Thyroid gland (tissue), 4 donors: Measurements from ENCODE around the gene TSSK1B. TPM values are rescaled to one million over a fixed set of nuclear protein-coding genes. Genes with fewer than 3 reads are reported as not detected.
"Not testable (repeated sequence)": the region's sequence is repeated elsewhere in the genome, so short reads cannot be mapped to it uniquely, and the experiment has no call there.

Experiments
- DNase-seq, 2 donors: peaks; one replicate each; pipeline ENCODE4 v3.0.0-alpha.2; 2019
- H3K27ac ChIP-seq, 3 donors: fragments of 200-600 bp; sonication (generic); 1 replicate in 2 of 3; 2 replicates in 1 of 3; pipeline ENCODE4 v1.5.1; 2016 to 2019; ENCODE audit warnings: mild to moderate bottlenecking in 1 of 3, moderate library complexity in 1 of 3
- H3K27me3 ChIP-seq: fragments of 200-600 bp; sonication (generic); one replicate; pipeline ENCODE4 v1.5.1; 2019
- H3K36me3 ChIP-seq, 2 donors: fragments of 200-600 bp; sonication (generic); one replicate each; pipeline ENCODE4 v1.5.1; 2016 to 2019
- H3K4me1 ChIP-seq, 2 donors: fragments of 200-600 bp; sonication (generic); one replicate each; pipeline ENCODE4 v1.5.1; 2017 to 2019
- H3K4me3 ChIP-seq, 3 donors: fragments of 200-600 bp; sonication (generic); replicated peaks in 1 of 3; 1 replicate in 2 of 3; 2 replicates in 1 of 3; pipeline ENCODE4 v1.5.1; 2016; ENCODE audit warnings: mild to moderate bottlenecking in 1 of 3
- H3K9me3 ChIP-seq: fragments of 200-600 bp; sonication (generic); one replicate; pipeline ENCODE4 v1.5.1; 2017
- CTCF ChIP-seq, 6 experiments: fragments of 200-600 bp in 3 of 6; fragments of 450-650 bp in 3 of 6; sonication (generic) in 3 of 6; IDR thresholded peaks; one replicate each; pipeline ENCODE4 v1.5.1; 2016 to 2019; ENCODE audit warnings: antibody characterized with exemption in 6 of 6, mild to moderate bottlenecking in 2 of 6, inconsistent platforms in 1 of 6, moderate library complexity in 1 of 6
- POLR2A ChIP-seq, 2 donors: fragments of 450-650 bp; IDR thresholded peaks; one replicate each; pipeline ENCODE4 v1.6.1; 2017; ENCODE audit warnings: antibody characterized with exemption in 2 of 2, mild to moderate bottlenecking in 2 of 2, moderate library complexity in 1 of 2
- WGBS, 2 donors: methylation state at CpG; one replicate each; pipeline ENCODE4 v1.1.5; 2017; 5-methylcytosine and 5-hydroxymethylcytosine counted together
- intact Hi-C: fragments of 100-400 bp; cut with DNase I; formaldehyde crosslinking; loops from one replicate; pipeline ENCODE4 v1.15.1; 2023
- total RNA-seq, 4 donors: library from RNA; depleted of rRNA; stranded (reverse); fragments of >200 nt; gene quantifications; one replicate each; pipeline ENCODE4 v1.2.3, GENCODE V29; 2016

Gene TSSK1B
- total RNA-seq, result under 1 TPM in 2 of 4 donors, not detected in 2; 0.25 to 0.40 TPM

GRCh38 chr5:113434889-113435288 lies at the start of gene TSSK1B:
Gene TSSK1B, minus strand, starts transcription at chr5:113434989. Its CDS starts 150 bp downstream, at chr5:113434839.
- H3K9me3 ChIP-seq, result no peaks in the 10 kb centered on the region
- 91 to 92% methylated on average over 3 of the region's 3 CpGs for WGBS, 2 donors
- no peaks in the 10 kb centered on the region for H3K36me3 ChIP-seq
- H3K4me3 ChIP-seq, result no peak within 1 kb of the TSS
- intact Hi-C loops, result no loop called here
- no peak for DNase-seq
- TF ChIP-seq POLR2A (IDR thresholded peaks at IDR 0.05), result no peak
- no peak for TF ChIP-seq CTCF (IDR thresholded peaks at IDR 0.05)
- no peaks in the 10 kb centered on the region for H3K4me1 ChIP-seq
- no peaks in the 10 kb centered on the region for H3K27me3 ChIP-seq
- no peak within 1 kb of the TSS for H3K27ac ChIP-seq

GRCh38 chr5:113480243-113480642 lies 45.5 kb upstream of the TSSK1B start:
- Histone ChIP-seq H3K4me3 (no peak overlapping the region), H3K4me1 (no peaks in the 10 kb centered on the region), H3K27ac (no peak overlapping the region), H3K9me3 (no peaks in the 10 kb centered on the region), H3K27me3 (no peaks in the 10 kb centered on the region), H3K36me3 (no peaks in the 10 kb centered on the region)
- WGBS, 2 donors, result 80 to 83% methylated on average over 5 of the region's 5 CpGs
- no peak for DNase-seq
- TF ChIP-seq CTCF (IDR thresholded peaks at IDR 0.05), result no peak
- no peak for TF ChIP-seq POLR2A (IDR thresholded peaks at IDR 0.05)
- intact Hi-C loops, result no loop called here

GRCh38 chr5:113478691-113479090 lies 43.9 kb upstream of the TSSK1B start:
- intact Hi-C loops, result no loop called here
- 79 to 92% methylated on average over 3 of the region's 3 CpGs for WGBS, 2 donors
- Histone ChIP-seq H3K27me3 (no peaks in the 10 kb centered on the region), H3K4me3 (no peak overlapping the region), H3K36me3 (no peaks in the 10 kb centered on the region), H3K27ac (no peak overlapping the region), H3K4me1 (no peaks in the 10 kb centered on the region), H3K9me3 (no peaks in the 10 kb centered on the region)
- TF ChIP-seq CTCF (IDR thresholded peaks at IDR 0.05) (no peak), POLR2A (IDR thresholded peaks at IDR 0.05) (no peak)
- DNase-seq, result no peak

- TF ChIP-seq POLR2A (IDR thresholded peaks at IDR 0.05) (no peak), CTCF (IDR thresholded peaks at IDR 0.05) (no peak)
- no peak for DNase-seq
- H3K36me3 ChIP-seq, result no peaks in the 10 kb centered on the region
- intact Hi-C loops, result no loop called here
- H3K9me3 ChIP-seq, result no peaks in the 10 kb centered on the region
- H3K4me3 ChIP-seq, result no peak overlapping the region
- H3K27me3 ChIP-seq, result no peaks in the 10 kb centered on the region
- H3K27ac ChIP-seq, result no peak overlapping the region
- WGBS, 2 donors, result 48 to 55% methylated on average over 5 of the region's 5 CpGs
- no peaks in the 10 kb centered on the region for H3K4me1 ChIP-seq
Measured at GRCh38 chr5:113474100-113474728, 39.4 kb upstream of the TSSK1B start.

GRCh38 chr5:113463032-113463431 lies 28.2 kb upstream of the TSSK1B start:
- DNase-seq, result no peak
- H3K9me3 ChIP-seq, result no peaks in the 10 kb centered on the region
- no peaks in the 10 kb centered on the region for H3K4me1 ChIP-seq
- TF ChIP-seq CTCF (IDR thresholded peaks at IDR 0.05) (no peak), POLR2A (IDR thresholded peaks at IDR 0.05) (no peak)
- no peaks in the 10 kb centered on the region for H3K36me3 ChIP-seq
- intact Hi-C loops, result no loop called here
- H3K27me3 ChIP-seq, result no peaks in the 10 kb centered on the region
- no peak overlapping the region for H3K27ac ChIP-seq
- no peak overlapping the region for H3K4me3 ChIP-seq

- H3K36me3 ChIP-seq, DNase-seq, H3K27me3 ChIP-seq, H3K9me3 ChIP-seq, H3K27ac ChIP-seq, H3K4me3 ChIP-seq, H3K4me1 ChIP-seq, intact Hi-C loops: not testable (repeated sequence)
- 91 to 97% methylated on average over 5 to 17 of the region's 21 CpGs for WGBS, 2 donors
Measured at GRCh38 chr5:113457106-113457505, 22.3 kb upstream of the TSSK1B start.
